HG02884 (cell line): ENCODE measurements around the gene PRLR.
"Not testable (repeated sequence)": the region's sequence is repeated elsewhere in the genome, so short reads cannot be mapped to it uniquely, and the experiment has no call there.

Experiments used
- ATAC-seq: cut with Tn5 transposase; IDR thresholded peaks from one replicate; pipeline ENCODE4 v1.9.1; 2021; ENCODE audit warnings: mild to moderate bottlenecking, moderate library complexity; ENCODE audit not compliant: unreplicated experiment

PRLR gene

DNA sequence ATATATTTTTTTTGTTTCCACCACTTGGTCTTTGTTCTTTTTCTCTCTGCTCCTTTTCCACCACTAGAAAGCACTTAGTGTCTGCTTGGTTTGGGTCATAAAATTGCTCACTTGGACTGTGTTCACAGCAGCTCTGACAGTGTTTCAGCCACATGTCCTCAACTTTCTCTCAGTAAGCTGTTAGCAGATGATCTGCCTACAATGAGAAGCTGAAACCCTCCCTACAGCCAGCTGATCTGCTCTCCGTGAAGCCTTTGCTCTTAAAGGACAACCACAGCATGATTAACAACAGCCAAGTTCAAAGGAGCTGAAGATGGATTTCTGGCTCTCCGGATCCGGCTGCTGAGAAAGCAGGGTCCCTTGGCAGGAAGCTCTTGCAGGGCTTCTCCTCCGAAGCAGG is 31.6 kb downstream of the PRLR start:
- no peak for ATAC-seq

DNA sequence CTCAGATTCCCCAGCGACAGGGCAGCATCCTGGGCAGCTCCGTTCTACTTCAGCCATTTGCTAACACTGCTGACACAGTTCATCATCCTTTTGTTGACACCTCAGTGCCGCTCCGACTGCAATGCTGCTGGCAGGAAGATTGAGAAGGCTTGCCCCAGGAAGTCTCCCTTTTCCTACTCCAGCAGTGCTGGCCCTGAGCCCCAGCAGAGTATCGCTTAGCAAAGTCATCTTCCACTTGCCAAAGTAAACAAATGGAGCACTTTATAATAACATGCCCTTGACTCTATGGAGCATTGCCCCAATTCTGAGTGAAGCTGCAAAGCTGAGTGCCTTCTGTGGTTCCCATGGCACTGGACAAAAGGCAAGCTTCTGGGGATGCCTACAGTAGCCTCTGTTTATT is 32.2 kb downstream of the PRLR start:
- ATAC-seq = no peak

DNA sequence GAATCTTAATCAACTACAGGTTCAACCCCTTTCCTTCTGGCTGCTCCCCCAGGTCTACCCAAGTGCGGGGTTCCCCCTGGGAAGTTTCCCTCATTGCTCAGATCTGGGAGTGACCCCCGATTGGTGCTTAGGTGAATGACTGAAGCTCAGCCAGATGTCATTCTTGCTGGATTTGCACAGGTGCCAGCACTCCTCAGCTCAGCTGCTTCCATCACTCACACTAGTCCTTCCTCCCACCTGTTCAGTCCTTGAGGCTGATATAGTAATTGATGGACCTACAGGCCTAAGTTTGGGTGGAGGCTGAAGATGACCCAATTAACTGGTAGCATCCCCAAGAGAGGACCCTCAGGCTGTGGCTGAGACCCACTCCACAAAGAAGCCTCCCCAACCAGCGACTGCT is 32.9 kb downstream of the PRLR start:
- no peak for ATAC-seq

DNA sequence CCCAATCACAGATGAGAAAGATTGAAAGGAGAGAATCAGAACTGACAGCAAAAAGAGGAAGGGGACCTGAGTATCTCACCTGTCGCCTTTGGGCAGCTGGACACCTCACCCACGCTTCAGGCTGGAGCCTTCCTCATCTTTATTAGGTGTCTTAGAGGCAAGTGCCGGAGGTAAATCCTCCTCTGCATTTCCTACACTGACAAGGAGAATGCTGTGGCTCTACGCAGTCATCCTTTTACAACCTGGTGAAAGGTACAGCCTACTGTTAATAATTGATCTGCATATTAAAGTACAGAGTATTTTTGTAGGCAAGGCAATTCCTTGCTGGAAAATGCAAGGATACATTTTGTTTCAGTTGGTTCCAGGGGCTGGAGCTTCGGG is 34.8 kb downstream of the PRLR start:
- no peak for ATAC-seq

DNA sequence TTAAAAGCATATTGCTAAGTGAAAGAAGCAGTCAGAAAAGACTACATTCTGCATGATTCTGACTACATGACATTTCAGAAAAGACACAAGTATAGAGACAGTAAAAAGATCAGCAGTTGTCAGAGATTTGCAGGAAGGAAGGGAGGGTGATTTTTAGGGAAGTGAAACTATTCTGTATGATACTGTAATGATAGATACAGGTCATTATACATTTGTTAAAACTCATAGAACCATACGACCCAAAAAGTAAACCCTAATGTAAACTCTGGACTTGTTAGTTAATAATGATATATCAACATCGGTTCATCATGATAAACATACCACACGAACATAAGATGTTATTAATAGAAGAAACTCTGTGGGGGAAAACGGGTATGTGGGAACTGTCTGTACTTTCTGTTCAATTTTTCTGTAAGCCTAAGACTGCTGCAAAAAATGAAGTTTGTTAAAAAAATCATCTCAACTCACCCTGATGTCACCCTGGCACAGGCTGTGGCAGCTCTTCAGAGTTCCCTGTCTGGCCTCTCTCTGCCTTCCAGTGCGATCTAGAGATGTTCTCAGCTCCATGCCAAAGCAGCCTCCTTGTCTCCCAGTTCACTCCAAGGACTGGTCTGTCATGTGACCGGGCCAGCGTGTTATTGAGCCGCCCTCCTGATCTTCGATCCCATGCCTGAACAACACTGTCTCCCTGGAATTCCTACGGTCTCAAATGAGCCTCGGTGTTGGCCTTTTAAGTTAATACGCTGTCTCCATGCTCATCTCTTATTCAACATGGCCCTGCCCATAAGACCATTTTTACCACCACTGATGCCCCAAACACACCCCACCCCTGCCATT is 35.4 kb downstream of the PRLR start:
- peak; percentile 94 for ATAC-seq

DNA sequence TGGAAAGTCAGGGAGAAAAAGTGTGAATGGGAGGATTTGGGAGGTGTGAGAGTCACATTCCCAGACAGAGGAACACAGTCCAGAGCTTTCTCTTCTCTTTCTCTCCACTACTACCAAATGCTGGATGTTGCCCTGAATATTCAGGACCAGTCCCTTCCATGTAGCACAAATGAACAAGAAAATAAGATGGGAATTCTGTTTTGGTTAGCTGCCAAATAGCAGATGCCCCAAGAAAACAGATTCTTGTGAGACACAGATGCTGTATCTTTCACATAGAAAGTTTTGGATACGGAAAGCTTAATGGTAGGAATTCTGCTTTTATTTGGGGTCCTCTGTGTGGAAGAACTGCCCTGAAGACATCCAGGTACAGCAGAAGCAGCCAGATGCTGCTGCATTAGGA is 37.8 kb downstream of the PRLR start:
- no peak for ATAC-seq

DNA sequence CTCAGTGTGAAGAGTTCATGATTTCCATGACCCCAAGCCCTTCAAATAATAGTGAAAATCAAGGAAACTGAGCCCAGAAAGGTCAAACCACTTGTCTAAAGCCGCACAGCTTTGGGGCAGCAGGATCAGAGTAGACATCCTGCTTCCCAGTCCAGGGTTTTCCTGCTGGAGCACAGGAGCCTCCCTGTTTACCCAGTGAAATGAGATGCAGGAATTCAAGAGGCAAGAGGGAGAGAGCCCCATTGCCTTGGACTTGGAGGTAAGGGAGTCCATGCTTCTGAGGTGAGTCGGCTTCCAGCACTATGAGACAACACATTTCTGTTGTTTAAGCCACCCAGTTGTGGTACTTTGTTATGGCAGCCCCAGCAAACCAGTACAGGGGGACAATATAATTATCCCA is 40.5 kb downstream of the PRLR start:
- ATAC-seq = not testable (repeated sequence)

DNA sequence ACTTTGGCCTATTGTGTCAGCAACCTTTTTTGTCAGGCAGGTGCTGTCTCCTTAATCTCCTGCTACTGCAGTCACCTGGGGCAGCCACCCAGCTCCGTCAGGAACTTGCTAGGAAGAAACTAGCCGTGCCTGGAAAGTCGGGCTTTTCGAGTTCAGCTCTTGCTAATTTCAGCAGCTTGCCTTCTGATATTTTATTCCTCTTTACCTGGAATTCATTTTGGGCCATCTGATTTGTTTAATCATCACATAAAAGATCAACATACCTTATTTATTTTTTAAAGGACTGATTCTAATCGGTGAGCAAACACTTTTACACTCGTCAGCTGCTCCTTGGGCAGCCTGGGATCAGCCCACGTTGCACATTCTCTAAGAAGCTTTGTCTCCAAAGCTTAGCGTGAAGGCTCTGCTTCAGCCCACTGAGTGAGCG is 42.2 kb downstream of the PRLR start:
- no peak for ATAC-seq

DNA sequence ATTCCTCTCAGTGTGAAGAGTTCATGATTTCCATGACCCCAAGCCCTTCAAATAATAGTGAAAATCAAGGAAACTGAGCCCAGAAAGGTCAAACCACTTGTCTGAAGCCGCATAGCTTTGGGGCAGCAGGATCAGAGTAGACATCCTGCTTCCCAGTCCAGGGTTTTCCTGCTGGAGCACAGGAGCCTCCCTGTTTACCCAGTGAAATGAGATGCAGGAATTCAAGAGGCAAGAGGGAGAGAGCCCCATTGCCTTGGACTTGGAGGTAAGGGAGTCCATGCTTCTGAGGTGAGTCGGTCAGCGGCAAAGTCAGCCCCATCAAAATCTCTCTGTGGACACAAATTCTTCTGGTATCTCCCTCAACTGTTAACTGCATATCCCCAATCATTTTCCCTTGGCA is 42.7 kb downstream of the PRLR start:
- not testable (repeated sequence) for ATAC-seq

DNA sequence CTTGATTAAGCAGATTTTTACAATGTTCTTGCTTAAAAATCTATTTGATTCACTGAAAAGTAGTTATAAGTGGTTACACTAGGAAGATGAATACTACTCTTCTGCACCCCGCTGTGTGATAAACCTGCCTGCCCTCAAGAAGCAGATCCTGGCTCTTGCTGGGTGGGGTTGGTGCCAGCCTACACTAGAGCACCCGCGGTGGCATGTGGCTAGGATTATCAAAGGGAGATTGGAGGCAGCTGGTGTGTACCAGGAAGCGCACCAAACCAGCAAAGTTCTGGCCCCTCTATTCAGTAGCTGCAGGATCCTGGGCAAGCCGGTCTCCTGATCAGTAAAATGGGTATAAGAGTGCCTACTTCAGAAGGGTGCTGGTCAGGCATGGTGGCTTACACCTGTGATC is 43.5 kb downstream of the PRLR start:
- ATAC-seq = no peak

DNA sequence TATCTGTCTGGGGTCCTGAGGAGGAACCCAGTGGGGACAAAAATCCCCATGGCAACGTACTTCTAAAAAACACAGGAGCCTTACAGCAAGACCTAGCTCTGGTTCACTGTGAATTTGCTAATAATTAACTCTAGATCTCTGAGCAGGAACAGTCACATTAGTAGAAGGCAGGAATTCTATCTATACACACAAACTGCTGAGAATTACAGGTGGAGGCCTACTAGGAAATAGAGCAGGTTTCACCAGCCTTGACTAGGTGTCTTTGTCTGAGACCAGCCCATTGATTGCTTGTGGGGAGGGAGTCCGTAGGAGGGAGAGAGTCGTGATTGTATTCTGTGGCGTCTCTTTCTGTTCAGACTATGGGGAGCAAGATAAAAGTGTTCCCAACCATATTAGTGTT is 44.8 kb downstream of the PRLR start:
- ATAC-seq = no peak

DNA sequence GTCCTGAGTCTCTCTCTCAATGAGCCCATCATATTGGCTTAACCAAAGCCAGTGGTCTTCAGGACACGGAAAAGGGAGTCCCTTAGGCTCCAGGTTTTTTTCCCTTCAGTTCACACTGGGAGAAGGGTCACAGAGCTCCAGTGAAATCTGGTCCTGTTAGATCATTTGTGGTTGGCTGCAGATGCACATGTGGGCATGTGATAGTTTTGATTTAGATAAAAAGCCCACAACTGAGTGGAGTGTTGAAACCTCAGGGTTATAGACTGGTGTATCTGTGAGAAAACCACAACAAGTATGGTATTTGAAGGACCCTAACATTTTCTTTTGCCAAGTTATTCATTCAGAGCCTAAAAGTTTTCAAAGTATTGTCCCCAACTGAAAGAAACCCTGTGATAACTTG is 46.7 kb downstream of the PRLR start:
- ATAC-seq = no peak

DNA sequence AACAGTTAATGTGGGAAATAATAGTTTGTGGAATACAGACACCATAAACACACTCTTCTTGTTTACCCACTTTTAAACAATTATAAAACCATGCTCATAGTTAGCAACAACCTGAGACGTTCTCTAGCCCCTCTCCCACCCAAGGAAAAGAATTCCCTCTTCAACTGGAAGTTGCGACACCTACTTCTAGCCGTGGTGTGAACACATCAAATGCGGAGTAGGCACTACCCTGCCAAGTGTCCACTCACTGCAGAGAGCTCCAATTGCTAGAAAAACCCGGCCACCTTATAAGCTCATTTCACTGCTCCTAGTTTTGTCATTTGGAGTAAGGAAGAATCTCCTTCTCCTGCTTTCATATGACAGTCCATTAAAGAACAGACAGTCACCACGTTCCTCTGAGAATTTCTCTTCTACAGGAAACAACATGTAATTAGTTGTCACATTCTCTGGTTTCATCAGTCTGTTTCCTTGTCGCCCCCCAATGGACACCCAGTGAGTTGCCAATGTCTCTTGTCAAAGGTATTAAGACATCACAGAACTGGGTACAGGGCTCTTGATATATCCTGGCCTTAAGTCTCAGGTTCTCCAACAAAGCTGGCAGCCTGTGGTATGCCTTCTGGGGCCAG is 47.3 kb downstream of the PRLR start:
- peak; percentile 75 for ATAC-seq

DNA sequence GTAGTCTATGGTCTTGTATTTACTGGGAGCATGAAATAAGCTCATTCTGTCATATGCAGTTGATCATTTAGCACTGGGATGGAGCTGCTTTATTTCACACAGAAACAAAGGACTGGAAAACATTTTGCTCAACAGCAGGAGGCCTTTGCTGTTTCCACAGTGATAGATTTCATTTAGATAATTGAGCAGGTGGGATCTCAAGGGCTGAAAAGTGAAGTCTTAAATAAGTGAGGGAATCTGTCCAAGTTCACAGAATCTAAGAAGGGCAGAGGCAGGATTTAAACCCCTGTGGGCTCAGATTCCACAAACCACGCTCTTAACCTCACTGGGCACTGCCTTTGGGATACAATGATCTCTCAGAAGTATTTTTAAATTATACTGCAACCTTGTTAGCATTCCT is 47.8 kb downstream of the PRLR start:
- no peak for ATAC-seq

DNA sequence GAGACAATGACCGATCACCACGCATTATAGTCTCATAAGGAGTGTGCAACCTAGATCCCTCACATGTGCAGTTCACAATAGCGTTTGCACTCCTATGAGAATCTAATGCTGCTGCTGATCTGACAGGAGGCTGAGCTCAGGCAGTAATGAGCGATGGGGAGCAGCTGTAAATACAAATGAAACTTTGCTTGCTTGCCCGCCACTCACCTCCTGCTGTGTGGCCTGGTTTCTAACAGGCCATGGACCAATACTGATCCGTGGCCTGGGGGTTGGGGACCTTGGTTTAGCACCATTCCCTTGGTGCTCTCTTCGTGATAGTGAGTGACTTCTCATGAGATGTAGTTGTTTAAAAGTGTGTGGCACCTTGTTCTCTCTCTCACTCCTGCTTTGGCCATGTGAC is 50.2 kb downstream of the PRLR start:
- ATAC-seq = no peak

DNA sequence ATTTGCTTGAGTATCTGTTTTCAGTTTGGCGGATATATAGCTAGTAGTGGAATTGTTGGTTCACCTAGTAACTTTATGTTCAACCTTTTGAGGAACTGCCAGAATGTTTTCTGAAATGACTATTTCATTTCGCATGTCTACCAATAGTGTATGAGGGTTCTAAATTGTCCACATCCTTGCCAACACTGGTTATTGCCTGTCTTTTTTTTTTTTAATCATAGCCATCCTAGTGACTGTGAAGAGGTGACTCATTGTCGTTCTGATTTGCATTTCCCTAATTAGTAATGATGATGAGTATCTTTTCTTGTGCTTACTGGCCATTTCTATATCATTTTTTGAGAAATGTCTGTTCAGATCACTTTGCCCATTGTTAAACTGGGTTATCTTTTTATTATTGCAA is 52.5 kb downstream of the PRLR start:
- no peak for ATAC-seq

DNA sequence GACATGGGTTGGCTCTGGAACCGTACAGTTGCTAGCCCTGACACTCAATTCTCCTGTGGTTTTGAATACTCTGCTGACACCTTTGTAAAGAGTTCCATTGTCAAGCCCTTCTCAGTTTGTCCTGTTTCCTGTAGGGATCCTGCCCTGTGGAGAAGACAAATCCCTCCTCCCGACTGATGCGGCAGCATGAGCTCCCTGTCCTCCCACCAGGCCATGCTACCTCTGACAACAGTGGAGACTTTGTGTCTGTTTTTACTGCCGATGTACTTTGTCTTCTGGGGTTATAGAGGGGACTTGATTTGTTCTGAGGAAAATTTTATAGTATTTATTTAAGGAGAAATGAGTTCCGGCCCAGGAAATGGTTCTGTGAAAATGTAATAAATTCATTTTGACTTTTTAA is 57.8 kb downstream of the PRLR start:
- no peak for ATAC-seq

DNA sequence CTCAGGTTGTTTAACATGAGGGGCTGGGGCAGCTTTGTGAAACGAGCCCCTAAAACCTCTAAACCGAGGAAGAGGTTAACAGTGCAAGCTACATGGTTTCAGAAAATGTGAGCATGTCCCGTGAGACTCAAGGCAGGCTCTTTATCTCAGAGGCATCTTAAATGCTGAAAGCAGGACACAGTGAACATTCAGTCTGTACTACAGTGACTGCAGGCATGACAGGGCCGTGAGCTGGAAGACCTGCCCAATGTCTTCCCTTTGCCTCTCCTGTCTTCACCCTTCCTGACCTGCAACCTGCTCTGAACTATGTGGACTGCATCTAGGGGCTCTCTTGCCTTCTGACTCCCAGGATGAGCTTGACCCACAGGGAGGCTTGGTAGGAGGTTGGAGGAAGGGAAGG is 58.3 kb downstream of the PRLR start:
- no peak for ATAC-seq

DNA sequence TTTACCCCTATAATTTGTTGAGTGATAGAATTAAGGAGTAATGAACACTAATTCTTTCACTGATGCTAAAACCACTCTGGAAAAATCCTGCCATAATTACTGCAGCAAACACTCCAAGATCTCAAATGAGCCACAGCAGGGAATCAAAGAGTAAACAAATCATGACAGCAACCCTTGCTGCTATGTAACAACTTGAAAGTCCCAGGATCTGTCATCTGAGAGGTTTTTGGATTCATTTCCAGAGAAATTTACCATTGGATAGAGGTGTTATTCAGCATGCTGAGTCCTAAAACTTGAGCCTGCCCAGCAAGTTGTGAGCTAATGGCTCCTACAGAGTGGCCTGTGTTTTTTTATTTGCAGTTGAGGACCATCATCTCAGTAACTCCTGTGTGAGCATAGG is 59.2 kb downstream of the PRLR start:
- no peak for ATAC-seq

DNA sequence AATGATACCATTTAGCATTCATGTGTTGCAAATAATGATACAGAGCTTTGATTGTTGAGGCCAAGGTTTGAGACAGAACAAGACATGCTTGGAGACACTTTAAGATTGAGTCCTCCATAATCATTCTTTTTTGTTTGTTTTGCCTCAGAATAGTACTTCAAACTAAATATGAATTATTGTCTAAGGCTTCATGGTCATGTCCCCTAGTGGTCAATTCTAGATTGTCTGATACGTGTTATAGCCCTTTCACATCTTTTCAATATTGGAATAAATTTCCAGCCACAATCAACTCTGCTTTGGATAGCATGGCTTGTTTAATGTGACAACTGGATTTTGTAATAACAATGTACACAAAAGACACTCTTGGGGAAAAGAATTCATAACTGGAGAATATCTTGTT is 64.2 kb downstream of the PRLR start:
- ATAC-seq = no peak

DNA sequence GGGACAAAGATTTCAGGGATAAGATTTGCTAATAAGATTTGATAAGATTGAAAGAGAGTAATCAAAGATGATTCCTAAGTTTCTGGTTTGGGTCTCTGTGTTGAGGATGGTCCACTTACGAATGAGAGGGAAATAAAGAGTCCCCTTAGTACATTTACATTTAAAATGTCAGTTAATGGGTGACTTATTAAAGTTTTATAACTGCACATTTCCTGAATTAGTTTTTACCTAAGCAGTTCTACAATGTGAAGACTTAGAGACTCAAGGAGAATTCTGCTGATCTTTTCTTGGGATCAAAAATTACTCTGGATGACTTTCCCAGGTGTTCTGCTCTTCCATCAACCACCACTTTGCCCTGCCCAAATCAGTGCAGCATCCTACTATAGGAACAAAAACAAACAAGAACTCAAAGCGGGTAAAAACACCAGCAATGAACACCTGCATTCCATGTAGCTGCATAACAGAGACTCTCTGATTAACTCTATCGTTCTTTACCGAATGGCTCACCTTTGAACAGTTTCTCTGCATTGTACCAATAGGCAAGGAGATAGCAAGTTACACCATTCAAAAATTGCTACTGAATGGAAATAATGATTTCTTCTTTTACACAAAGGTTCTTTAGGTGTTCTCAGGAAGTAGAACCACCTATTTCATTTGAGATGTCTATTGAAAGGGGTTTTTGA is 65.3 kb downstream of the PRLR start:
- ATAC-seq = no peak

DNA sequence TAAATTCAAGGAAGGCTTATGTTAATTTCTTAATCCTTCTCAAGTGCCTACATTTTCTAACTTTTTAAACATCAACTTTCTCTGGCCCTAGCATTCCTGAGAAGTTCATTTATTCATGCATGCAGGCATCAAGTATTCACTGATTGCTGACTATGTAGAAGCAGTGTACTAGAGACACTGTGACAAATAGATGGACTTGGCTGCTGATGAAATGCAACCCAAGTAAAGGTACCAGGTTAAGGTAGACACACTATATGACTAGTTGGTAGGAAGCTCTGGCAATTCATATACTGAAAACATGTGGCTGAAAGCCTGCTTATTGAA is 66.6 kb downstream of the PRLR start:
- ATAC-seq = no peak
